Kidney epithelial cell (primary cell): ENCODE data around the gene ACTR2. TPM values are rescaled to one million over a fixed set of nuclear protein-coding genes. Genes with fewer than 3 reads are reported as not detected.

Experiments
- DNase-seq: peaks from one replicate; pipeline ENCODE4 v3.0.0-alpha.2; 2010; ENCODE audit warnings: low read depth
- H3K27me3 ChIP-seq: 2 replicates; pipeline ENCODE4 v1.6.0; 2011; ENCODE audit warnings: low read length; ENCODE audit not compliant: control insufficient read depth, insufficient read depth
- H3K36me3 ChIP-seq: 2 replicates; pipeline ENCODE4 v1.5.1; 2011; ENCODE audit warnings: low read length; ENCODE audit not compliant: control insufficient read depth, insufficient read depth
- H3K4me3 ChIP-seq: 2 replicates; pipeline ENCODE4 v1.5.1; 2011; ENCODE audit warnings: low read depth, mild to moderate bottlenecking, control low read depth, low read length
- CTCF ChIP-seq: IDR thresholded peaks from 2 replicates; pipeline ENCODE4 v1.5.1; 2011; ENCODE audit warnings: mild to moderate bottlenecking, moderate library complexity, low read length, control low read depth, inconsistent platforms; ENCODE audit not compliant: insufficient read depth, poor library complexity, severe bottlenecking
- total RNA-seq: library from RNA; depleted of rRNA; stranded (reverse); fragments of >200 nt; gene quantifications from 2 replicates; pipeline ENCODE4 v1.2.3, GENCODE V29; 2015

ACTR2 gene
- total RNA-seq, 1 donor from 2014 or later, result 139 TPM

GRCh38 chr2:65277118-65277517 lies 49.5 kb downstream of the ACTR2 start:
- no peak for DNase-seq
- TF ChIP-seq CTCF, result no peak
- Histone ChIP-seq H3K4me3 (no peak overlapping the region), H3K27me3 (no peaks in the 10 kb centered on the region), H3K36me3 (no peaks in the 10 kb centered on the region)

DNA sequence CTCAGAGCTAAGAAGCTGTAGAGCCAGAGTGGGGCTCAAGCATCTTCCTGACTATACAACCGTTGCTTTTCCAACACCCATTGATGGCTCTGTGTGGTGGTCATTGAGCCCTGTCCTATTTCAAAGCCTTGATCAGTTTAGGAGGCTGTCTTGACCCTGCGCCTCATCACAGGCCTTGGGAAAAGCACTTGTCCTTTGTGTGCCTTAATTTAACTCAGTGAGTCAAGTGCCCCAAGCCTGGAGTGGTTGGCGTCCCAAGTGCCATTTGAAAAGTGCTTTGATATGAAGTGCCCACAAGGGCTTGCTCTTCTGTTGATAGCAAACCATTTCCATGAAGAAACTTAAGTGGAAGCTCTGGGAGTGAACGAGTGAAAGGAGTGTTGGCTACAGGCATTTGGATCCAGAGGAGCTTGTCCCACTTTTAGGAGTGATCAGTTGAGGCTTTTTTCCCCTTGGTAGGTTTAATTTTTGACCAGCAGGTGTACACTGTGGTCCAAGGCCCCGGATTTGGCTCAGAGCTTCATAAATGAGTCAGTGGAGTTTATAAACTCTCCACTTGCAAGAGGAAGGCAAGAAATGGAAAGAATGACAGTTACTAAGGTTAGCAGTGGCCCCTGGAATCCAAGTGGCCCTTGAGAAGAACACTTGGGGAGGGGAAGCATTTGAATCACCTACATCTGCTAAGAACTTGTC lies 50.3 kb downstream of the ACTR2 start:
- no peaks in the 10 kb centered on the region for H3K27me3 ChIP-seq
- H3K36me3 ChIP-seq, result no peaks in the 10 kb centered on the region
- DNase-seq, result no peak
- no peak overlapping the region for H3K4me3 ChIP-seq
- no peak for TF ChIP-seq CTCF

GRCh38 chr2:65278531-65278981 lies 50.9 kb downstream of the ACTR2 start:
- DNase-seq, result no peak
- H3K27me3 ChIP-seq, result no peaks in the 10 kb centered on the region
- H3K36me3 ChIP-seq, result no peaks in the 10 kb centered on the region
- no peak overlapping the region for H3K4me3 ChIP-seq
- TF ChIP-seq CTCF, result no peak

GRCh38 chr2:65279756-65280155 lies 52.1 kb downstream of the ACTR2 start:
- TF ChIP-seq CTCF, result no peak
- no peak overlapping the region for H3K4me3 ChIP-seq
- no peaks in the 10 kb centered on the region for H3K27me3 ChIP-seq
- DNase-seq, result no peak
- H3K36me3 ChIP-seq, result no peaks in the 10 kb centered on the region

DNA sequence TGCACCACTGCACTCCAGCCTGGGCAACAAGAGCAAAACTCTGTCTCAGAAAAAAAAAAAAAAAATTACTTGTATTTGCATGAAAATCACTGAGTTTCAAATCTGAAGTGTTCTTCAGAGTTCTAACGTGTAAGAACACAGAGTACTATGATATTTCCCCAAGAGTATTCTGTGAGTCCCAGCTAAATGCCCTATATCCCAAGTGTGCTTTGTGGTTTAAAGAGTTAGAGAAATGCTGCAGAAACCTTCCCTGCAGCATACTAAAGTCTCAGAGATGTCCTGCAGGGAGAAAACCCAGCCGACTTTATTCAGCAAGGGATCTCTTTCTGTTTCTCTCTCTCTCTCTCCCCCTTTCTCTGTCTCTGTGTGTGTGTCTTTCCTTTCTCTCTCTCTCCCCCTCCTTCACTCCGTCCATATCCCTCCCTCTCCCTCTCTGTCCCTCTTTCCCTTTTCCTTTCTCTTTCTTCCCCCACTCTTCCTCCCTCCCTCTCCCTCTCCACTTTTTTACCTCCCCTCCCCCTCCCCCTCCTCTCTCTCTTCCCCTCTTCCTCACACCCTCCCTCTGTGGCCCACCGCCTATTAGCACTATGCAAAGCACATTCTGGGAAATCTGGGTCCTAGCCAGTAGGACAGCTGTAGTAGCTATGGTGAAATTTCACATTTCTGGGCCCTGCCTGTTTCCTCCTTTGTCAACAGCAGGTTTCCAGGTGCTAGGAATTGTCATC lies 54.2 kb downstream of the ACTR2 start:
- no peak for DNase-seq
- no peaks in the 10 kb centered on the region for H3K27me3 ChIP-seq
- no peaks in the 10 kb centered on the region for H3K36me3 ChIP-seq
- no peak for TF ChIP-seq CTCF
- H3K4me3 ChIP-seq, result no peak overlapping the region

DNA sequence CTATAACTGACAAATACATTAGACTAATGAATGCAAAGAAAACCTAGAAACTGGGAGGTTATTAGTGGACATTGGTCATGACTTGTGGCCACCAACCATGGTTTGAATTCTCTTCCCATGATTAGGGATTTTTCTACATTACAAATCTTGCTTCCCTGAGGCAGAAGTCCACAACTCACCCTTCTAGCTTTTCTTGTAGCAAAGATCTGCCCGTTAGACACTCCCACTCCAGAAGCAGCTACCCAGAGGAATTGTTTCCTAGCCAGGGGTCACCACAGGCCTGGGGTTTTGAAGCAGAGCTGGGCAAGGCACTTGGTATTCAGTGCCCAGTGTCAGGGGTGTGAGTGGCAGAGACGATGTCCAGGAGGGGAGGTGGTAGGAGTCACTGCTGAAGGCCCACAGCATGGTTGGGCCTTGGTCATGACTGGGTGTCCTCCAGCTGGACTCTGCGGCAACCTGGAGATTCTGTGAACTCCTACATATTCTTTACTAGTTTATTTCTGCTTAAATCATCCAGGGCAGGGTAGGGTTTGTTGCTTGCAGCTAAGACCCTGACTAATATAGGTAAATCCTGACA lies 54.9 kb downstream of the ACTR2 start:
- Histone ChIP-seq H3K27me3 (no peaks in the 10 kb centered on the region), H3K36me3 (no peaks in the 10 kb centered on the region), H3K4me3 (no peak overlapping the region)
- no peak for TF ChIP-seq CTCF
- no peak for DNase-seq
